ENCODE measurements around the gene MPDZ.

DNA sequence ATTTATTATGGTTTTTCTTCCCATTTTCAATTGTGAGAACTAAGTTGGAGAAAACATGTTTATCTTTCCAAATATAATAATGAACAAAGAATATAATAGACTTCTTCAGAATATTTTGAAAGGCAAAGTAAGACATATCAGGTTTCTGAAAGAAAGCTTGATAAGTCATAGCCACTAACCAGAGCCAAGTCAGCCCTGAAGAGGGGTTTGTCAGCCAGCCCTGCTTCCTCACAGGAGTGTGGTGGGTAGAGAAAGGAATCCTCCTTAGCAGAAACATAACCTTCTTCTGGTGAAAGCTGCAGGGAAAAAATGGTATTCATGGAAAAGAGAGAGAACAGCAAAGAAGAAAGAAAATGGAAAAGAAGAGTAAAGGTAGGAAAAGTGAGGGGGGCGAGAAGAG lies 93.4 kb downstream of the MPDZ start:
- TF ChIP-seq CTCF (IDR thresholded peaks at IDR 0.05 in 4 of 5, conservative IDR thresholded peaks at IDR 0.05 in 1 of 5) = no peak
- TF ChIP-seq POLR2A (IDR thresholded peaks at IDR 0.05) = no peak

Measured in gastrocnemius medialis (tissue), 4 donors.